Endothelial cell of umbilical vein (primary cell): ENCODE data around the gene HP1BP3. TPM values are rescaled to one million over a fixed set of nuclear protein-coding genes. Genes with fewer than 3 reads are reported as not detected.

ENCODE experiments used
- BruUV-seq: library from RNA; stranded (reverse); fragments of 400-500 nt; replicated peaks from 2 replicates; lab custom pipeline; 2021; lab: Mats Ljungman, UMichigan
- CTCF ChIA-PET: fragments of 300-600, 350-600 bp; sonication (Branson Sonifier 250); formaldehyde crosslinking; loops from one replicate; lab custom pipeline; 2021; ENCODE audit warnings: antibody characterized with exemption, inconsistent platforms; lab: Charles Lee
- POLR2A ChIA-PET: fragments of 300-600, 350-600 bp; sonication (Branson Sonifier 250); formaldehyde crosslinking; loops from one replicate; lab custom pipeline; 2021; ENCODE audit warnings: antibody characterized with exemption, inconsistent platforms; lab: Charles Lee
- DNase-seq: peaks from one replicate; pipeline ENCODE4 v3.0.0-alpha.2; 2011; ENCODE audit warnings: low read depth, low spot score
- FAIRE-seq: peaks from 2 replicates; lab custom pipeline; 2011; peaks lifted over from hg19 to GRCh38; lab: Jason Lieb, UNC
- H2AFZ ChIP-seq: 2 replicates; pipeline ENCODE4 v1.6.0; 2012; ENCODE audit warnings: low read depth, low read length, control low read depth, inconsistent platforms
- H3K27ac ChIP-seq: 2 replicates; pipeline ENCODE4 v1.5.1; 2011; ENCODE audit warnings: low read depth, mild to moderate bottlenecking, control low read depth, low read length, moderate library complexity; ENCODE audit not compliant: insufficient read depth
- H3K27me3 ChIP-seq, 2 experiments: 2 replicates each; pipeline versions ENCODE4 v1.6.0 to v1.6.1; 2011; ENCODE audit warnings: low read length in 2 of 2, mixed read lengths in 1 of 2; ENCODE audit not compliant: control insufficient read depth in 2 of 2, insufficient read depth in 2 of 2
- H3K36me3 ChIP-seq, 2 experiments: 2 replicates in 1 of 2; 3 replicates in 1 of 2; pipeline ENCODE4 v1.5.1; 2011; ENCODE audit warnings: low read length in 2 of 2, mild to moderate bottlenecking in 1 of 2, moderate library complexity in 1 of 2; ENCODE audit not compliant: control insufficient read depth in 2 of 2, insufficient read depth in 2 of 2; ENCODE audit errors: extremely low read depth in 1 of 2
- H3K4me1 ChIP-seq: 3 replicates; pipeline ENCODE4 v1.5.1; 2011; ENCODE audit warnings: mild to moderate bottlenecking, low read length; ENCODE audit not compliant: control insufficient read depth, insufficient read depth; ENCODE audit errors: extremely low read depth
- H3K4me2 ChIP-seq: 2 replicates; pipeline ENCODE4 v1.6.1; 2011; ENCODE audit warnings: low read length, control low read depth, mixed read lengths; ENCODE audit not compliant: insufficient read depth
- H3K4me3 ChIP-seq, 3 experiments: fragments of 200-600 bp in 1 of 3; sonication (generic), shearing (Covaris generic) in 1 of 3; replicated peaks in 1 of 3; 2 replicates each; pipeline ENCODE4 v1.5.1; 2011 to 2016; ENCODE audit warnings: control low read depth in 3 of 3, low read length in 3 of 3, mild to moderate bottlenecking in 2 of 3, inconsistent platforms in 1 of 3, low read depth in 1 of 3, moderate library complexity in 1 of 3; ENCODE audit not compliant: insufficient read depth in 1 of 3
- H3K79me2 ChIP-seq: 2 replicates; pipeline ENCODE4 v1.6.0; 2012; ENCODE audit warnings: low read length, inconsistent platforms; ENCODE audit not compliant: control insufficient read depth, insufficient read depth
- H3K9ac ChIP-seq: replicated peaks from 2 replicates; pipeline ENCODE3; 2011; ENCODE audit warnings: low read length, control low read depth; ENCODE audit not compliant: insufficient read depth; ENCODE audit errors: extremely low read depth
- H3K9me1 ChIP-seq: replicated peaks from 3 replicates; pipeline ENCODE4 v1.6.0; 2011; ENCODE audit warnings: mild to moderate bottlenecking, low read length; ENCODE audit not compliant: control insufficient read depth, insufficient read depth; ENCODE audit errors: extremely low read depth
- H3K9me3 ChIP-seq: replicated peaks from 2 replicates; pipeline ENCODE4 v1.5.1; 2012; ENCODE audit warnings: low read length, inconsistent platforms; ENCODE audit not compliant: control insufficient read depth, insufficient read depth
- H4K20me1 ChIP-seq: replicated peaks from 2 replicates; pipeline ENCODE3; 2011; ENCODE audit warnings: mild to moderate bottlenecking, low read length; ENCODE audit not compliant: control insufficient read depth, insufficient read depth; ENCODE audit errors: extremely low read depth
- CTCF ChIP-seq, 2 donors: IDR thresholded peaks; 1 replicate in 1 of 2; 2 replicates in 1 of 2; pipeline ENCODE4 v1.5.1; 2011; ENCODE audit warnings: low read length in 2 of 2, mild to moderate bottlenecking in 2 of 2, moderate library complexity in 2 of 2, control low read depth in 1 of 2, inconsistent platforms in 1 of 2, low read depth in 1 of 2; ENCODE audit not compliant: insufficient read depth in 1 of 2; ENCODE audit errors: extremely low read depth in 1 of 2
- EZH2 ChIP-seq: IDR thresholded peaks from 2 replicates; pipeline ENCODE4 v1.6.1; 2012; ENCODE audit warnings: borderline replicate concordance, low read depth, mild to moderate bottlenecking, moderate library complexity, low read length, inconsistent platforms; ENCODE audit not compliant: severe bottlenecking
- FOS ChIP-seq: IDR thresholded peaks from 2 replicates; pipeline ENCODE4 v1.6.1; 2011; ENCODE audit warnings: mild to moderate bottlenecking, low read length, moderate library complexity, borderline replicate concordance; ENCODE audit not compliant: insufficient read depth
- GATA2 ChIP-seq: IDR thresholded peaks from 2 replicates; pipeline ENCODE4 v1.7.0; 2011; ENCODE audit warnings: low read depth, mild to moderate bottlenecking, moderate library complexity, mixed read lengths, low read length; ENCODE audit not compliant: insufficient read length, insufficient read depth
- JUN ChIP-seq: IDR thresholded peaks from 2 replicates; pipeline ENCODE4 v1.6.1; 2011; ENCODE audit warnings: borderline replicate concordance, low read depth; ENCODE audit not compliant: insufficient read length, insufficient read depth
- MYC ChIP-seq: IDR thresholded peaks from one replicate; pipeline ENCODE4 v1.6.1; 2011; ENCODE audit warnings: mild to moderate bottlenecking, low read depth, low read length
- POLR2A ChIP-seq: IDR thresholded peaks from 2 replicates; pipeline ENCODE4 v1.6.1; 2012; ENCODE audit warnings: low read depth, mild to moderate bottlenecking, control low read depth, low read length
- POLR2AphosphoS5 ChIP-seq: IDR thresholded peaks from 2 replicates; pipeline ENCODE4 v1.6.1; 2012; ENCODE audit warnings: low read depth, mild to moderate bottlenecking, control low read depth, low read length, moderate library complexity; ENCODE audit not compliant: insufficient read depth
- dilution Hi-C: fragments of 300-500 bp; cut with MboI; formaldehyde crosslinking; loops from one replicate; pipeline ENCODE4 v1.15.0; 2019; ENCODE audit warnings: low sequenced_read_pairs; ENCODE audit not compliant: extremely low pct_ligation_motif_present
- intact Hi-C: fragments of 100-400 bp; cut with micrococcal nuclease; formaldehyde crosslinking; loops from one replicate; pipeline ENCODE4 v1.10.0; 2022
- polyA plus RNA-seq, 4 experiments: library from polyadenylated mRNA; depleted of rRNA in 3 of 4; stranded (reverse) in 3 of 4; unstranded in 1 of 4; fragments of >200 nt; gene quantifications; 2 replicates each; pipeline versions ENCODE4 v1.2.1 to v1.2.3, GENCODE V29; 2011 to 2012; ENCODE audit warnings: missing spikeins in 1 of 4
- total RNA-seq: library from RNA; stranded (reverse); gene quantifications from 2 replicates; pipeline ENCODE4 v1.2.3, GENCODE V29; 2021
- TF ChIP-seq, protein P1 (sequence below): IDR thresholded peaks from 2 replicates; pipeline ENCODE4 v1.6.1; 2011; ENCODE audit not compliant: insufficient read depth, insufficient read length

HP1BP3 gene
- total and polyA plus RNA-seq, 2 donors (not counting 3 experiments of a cell fraction or from before 2014, with no cell fraction given) = 87.2 to 231 TPM

- BruUV-seq = no TSS peak
- TF ChIP-seq EZH2 (no peak), JUN (no peak), POLR2A (no peak), POLR2AphosphoS5 (no peak), CTCF (IDR thresholded peaks at IDR 0.05; ENCODE audit: extremely low read depth in 1 of 2, insufficient read depth in 1 of 2, low read depth in 1 of 2, low read length in 2 of 2) (no peak), MYC (no peak), GATA2 (no peak), FOS (no peak)
- TF ChIP-seq, protein P1, sequence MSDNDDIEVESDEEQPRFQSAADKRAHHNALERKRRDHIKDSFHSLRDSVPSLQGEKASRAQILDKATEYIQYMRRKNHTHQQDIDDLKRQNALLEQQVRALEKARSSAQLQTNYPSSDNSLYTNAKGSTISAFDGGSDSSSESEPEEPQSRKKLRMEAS = no peak
- no peaks in the 10 kb centered on the region for H3K9me3 ChIP-seq
- H3K4me1 ChIP-seq = peaks cover 4% of the 10 kb centered on the region
- H3K79me2 ChIP-seq = no peaks in the 10 kb centered on the region
- H3K4me2 ChIP-seq = no peak overlapping the region
- FAIRE-seq = no peak
- no peaks in the 10 kb centered on the region for H3K36me3 ChIP-seq
- dilution Hi-C loops = no loop called here
- H3K9me1 ChIP-seq = no peaks in the 10 kb centered on the region
- no peak overlapping the region for H3K27ac ChIP-seq
- no peaks in the 10 kb centered on the region for H3K27me3 ChIP-seq
- CTCF ChIA-PET = interaction anchor here (2.3 kb wide), 1 partner anchor 403 kb away, joined by 7 read pairs; no protein-coding TSS in a partner anchor
- no peak for DNase-seq
- no peak overlapping the region for H2AFZ ChIP-seq
- intact Hi-C loops = no loop called here
- POLR2A ChIA-PET = no interaction called here
- no peak overlapping the region for H3K4me3 ChIP-seq
- H4K20me1 ChIP-seq = no peaks in the 10 kb centered on the region
- H3K9ac ChIP-seq = no peak overlapping the region
These were observed 5.1 kb upstream of the HP1BP3 start for GRCh38 chr1:20792196-20792595.
